ENCODE measurements around the gene NFATC4. TPM values are rescaled to one million over a fixed set of nuclear protein-coding genes. Genes with fewer than 3 reads are reported as not detected.

NFATC4 gene
- total and polyA plus RNA-seq, 2 of the 4 experiments (the other 2 are of a cell fraction): 15.6 to 35.8 TPM

DNA sequence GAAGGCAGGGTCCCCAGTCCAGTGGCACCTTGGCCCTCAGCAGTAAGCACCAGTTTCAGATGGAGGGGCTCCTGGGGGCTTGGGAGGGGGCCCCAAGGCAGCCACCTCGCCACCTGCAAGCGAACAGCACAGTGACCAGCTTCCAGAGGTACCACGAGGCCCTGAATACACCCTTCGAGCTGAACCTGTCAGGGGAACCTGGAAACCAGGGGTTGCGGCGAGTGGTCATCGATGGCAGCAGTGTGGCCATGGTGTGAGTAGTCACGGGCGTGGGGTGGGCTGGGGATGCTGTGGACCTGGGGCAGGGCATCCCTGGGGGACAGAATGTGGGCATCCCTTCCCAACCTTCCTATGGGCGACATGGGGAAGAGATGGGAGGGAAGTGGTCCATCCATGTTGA lies 42.0 kb downstream of the NFATC4 start:
- dilution Hi-C loops (cut with HindIII; ENCODE audit: low sequenced_read_pairs, unreplicated experiment) (no loop called here), intact Hi-C loops (cut with micrococcal nuclease) (no loop called here), in situ Hi-C loops (cut with MboI; ENCODE audit: low sequenced_read_pairs) (no loop called here)
- Histone ChIP-seq H3K4me3 (ENCODE audit: insufficient read depth, low read depth, low read length) (no peak overlapping the region), H3K14ac (replicated peaks; ENCODE audit: low read depth, low read length) (no peak overlapping the region), H3K27me3 (ENCODE audit: control insufficient read depth, insufficient read depth, low read length) (no peaks in the 10 kb centered on the region), H4K91ac (ENCODE audit: insufficient read depth, low read depth, low read length) (no peak overlapping the region), H3K27ac (ENCODE audit: insufficient read depth, low read length) (no peak overlapping the region), H3K9me3 (ENCODE audit: control insufficient read depth, insufficient read depth, low read length) (no peaks in the 10 kb centered on the region), H3K4me2 (ENCODE audit: low read depth, low read length) (no peak overlapping the region), H3K36me3 (ENCODE audit: control insufficient read depth, insufficient read depth, low read length) (peaks cover 39% of the 10 kb centered on the region; the same call in 1 of the 2 replicates), H2AFZ (replicated peaks; ENCODE audit: low read length, poor library complexity) (no peak overlapping the region), H3K9ac (ENCODE audit: low read depth, low read length) (no peak overlapping the region), H3K9me1 (ENCODE audit: insufficient read depth, low read length) (peaks cover 3% of the 10 kb centered on the region; the same call in 1 of the 2 replicates), H2BK15ac (ENCODE audit: low read depth, low read length) (no peak overlapping the region), H3K79me1 (ENCODE audit: low read depth in 1 of 2, low read length in 2 of 2) (no peaks in the 10 kb centered on the region; a peak in 1 of 4 replicates), H4K20me1 (ENCODE audit: insufficient read depth, low read length) (0 out of 2 replicates have a peak, but pooled peaks cover 3% of the 10 kb centered on the region), H3K4ac (ENCODE audit: low read depth, low read length) (no peak overlapping the region), H2BK20ac (ENCODE audit: low read depth, low read length) (no peak overlapping the region), H4K5ac (ENCODE audit: low read depth, low read length) (no peak overlapping the region), H3K23ac (ENCODE audit: low read depth, low read length) (no peak overlapping the region), H2AK5ac (ENCODE audit: low read depth, low read length) (no peak overlapping the region), H3K4me1 (ENCODE audit: control insufficient read depth, insufficient read depth, low read length) (no peaks in the 10 kb centered on the region), H3K56ac (ENCODE audit: extremely low read depth, insufficient read depth, low read length) (no peak overlapping the region), H4K8ac (ENCODE audit: low read depth in 2 of 2, low read length in 2 of 2) (no peak overlapping the region), H2AK9ac (replicated peaks; ENCODE audit: low read depth, low read length, poor library complexity) (peak overlapping the region; percentile 43), H2BK5ac (ENCODE audit: low read depth, low read length, poor library complexity, severe bottlenecking) (no peak overlapping the region), H3K18ac (ENCODE audit: low read depth, low read length) (no peak overlapping the region), H2BK120ac (ENCODE audit: low read depth, low read length) (no peak overlapping the region)
- ChIA-PET POLR2A (ENCODE audit: unreplicated experiment) (no interaction called here), CTCF (no interaction called here)
- DNase-seq: no peak
- TF ChIP-seq, protein P1, sequence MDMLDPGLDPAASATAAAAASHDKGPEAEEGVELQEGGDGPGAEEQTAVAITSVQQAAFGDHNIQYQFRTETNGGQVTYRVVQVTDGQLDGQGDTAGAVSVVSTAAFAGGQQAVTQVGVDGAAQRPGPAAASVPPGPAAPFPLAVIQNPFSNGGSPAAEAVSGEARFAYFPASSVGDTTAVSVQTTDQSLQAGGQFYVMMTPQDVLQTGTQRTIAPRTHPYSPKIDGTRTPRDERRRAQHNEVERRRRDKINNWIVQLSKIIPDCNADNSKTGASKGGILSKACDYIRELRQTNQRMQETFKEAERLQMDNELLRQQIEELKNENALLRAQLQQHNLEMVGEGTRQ (IDR thresholded peaks at IDR 0.05; ENCODE audit: low read depth, low read length): no peak
- TF ChIP-seq RCOR1 (IDR thresholded peaks at IDR 0.05; ENCODE audit: insufficient replicate concordance, low read length) (no peak), SMC3 (IDR thresholded peaks at IDR 0.05; ENCODE audit: low read depth, low read length) (no peak), CEBPB (IDR thresholded peaks at IDR 0.05; ENCODE audit: low read depth, low read length) (no peak), MXI1 (IDR thresholded peaks at IDR 0.05; ENCODE audit: borderline replicate concordance, low read depth, low read length) (no peak), MAZ (IDR thresholded peaks at IDR 0.05; ENCODE audit: borderline replicate concordance, low read depth, low read length) (no peak), RFX5 (IDR thresholded peaks at IDR 0.05; ENCODE audit: low read depth, low read length) (no peak), NFE2L2 (IDR thresholded peaks at IDR 0.05; ENCODE audit: low read depth, low read length) (no peak), MAFK (IDR thresholded peaks at IDR 0.05; ENCODE audit: low read depth, low read length) (no peak), RAD21 (IDR thresholded peaks at IDR 0.05; ENCODE audit: low read length) (no peak), CHD1 (IDR thresholded peaks at IDR 0.05; ENCODE audit: low read depth, low read length) (no peak), POLR2A (IDR thresholded peaks at IDR 0.05; ENCODE audit: low read depth, low read length) (no peak), BHLHE40 (IDR thresholded peaks at IDR 0.05; ENCODE audit: low read depth, low read length) (no peak), FOS (IDR thresholded peaks at IDR 0.05; ENCODE audit: low read depth, low read length) (no peak)
- TF ChIP-seq, protein P2, sequence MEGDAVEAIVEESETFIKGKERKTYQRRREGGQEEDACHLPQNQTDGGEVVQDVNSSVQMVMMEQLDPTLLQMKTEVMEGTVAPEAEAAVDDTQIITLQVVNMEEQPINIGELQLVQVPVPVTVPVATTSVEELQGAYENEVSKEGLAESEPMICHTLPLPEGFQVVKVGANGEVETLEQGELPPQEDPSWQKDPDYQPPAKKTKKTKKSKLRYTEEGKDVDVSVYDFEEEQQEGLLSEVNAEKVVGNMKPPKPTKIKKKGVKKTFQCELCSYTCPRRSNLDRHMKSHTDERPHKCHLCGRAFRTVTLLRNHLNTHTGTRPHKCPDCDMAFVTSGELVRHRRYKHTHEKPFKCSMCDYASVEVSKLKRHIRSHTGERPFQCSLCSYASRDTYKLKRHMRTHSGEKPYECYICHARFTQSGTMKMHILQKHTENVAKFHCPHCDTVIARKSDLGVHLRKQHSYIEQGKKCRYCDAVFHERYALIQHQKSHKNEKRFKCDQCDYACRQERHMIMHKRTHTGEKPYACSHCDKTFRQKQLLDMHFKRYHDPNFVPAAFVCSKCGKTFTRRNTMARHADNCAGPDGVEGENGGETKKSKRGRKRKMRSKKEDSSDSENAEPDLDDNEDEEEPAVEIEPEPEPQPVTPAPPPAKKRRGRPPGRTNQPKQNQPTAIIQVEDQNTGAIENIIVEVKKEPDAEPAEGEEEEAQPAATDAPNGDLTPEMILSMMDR (conservative IDR thresholded peaks at IDR 0.05; ENCODE audit: low read depth, low read length): no peak
- TF ChIP-seq, protein P3, sequence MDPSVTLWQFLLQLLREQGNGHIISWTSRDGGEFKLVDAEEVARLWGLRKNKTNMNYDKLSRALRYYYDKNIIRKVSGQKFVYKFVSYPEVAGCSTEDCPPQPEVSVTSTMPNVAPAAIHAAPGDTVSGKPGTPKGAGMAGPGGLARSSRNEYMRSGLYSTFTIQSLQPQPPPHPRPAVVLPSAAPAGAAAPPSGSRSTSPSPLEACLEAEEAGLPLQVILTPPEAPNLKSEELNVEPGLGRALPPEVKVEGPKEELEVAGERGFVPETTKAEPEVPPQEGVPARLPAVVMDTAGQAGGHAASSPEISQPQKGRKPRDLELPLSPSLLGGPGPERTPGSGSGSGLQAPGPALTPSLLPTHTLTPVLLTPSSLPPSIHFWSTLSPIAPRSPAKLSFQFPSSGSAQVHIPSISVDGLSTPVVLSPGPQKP (IDR thresholded peaks at IDR 0.05; ENCODE audit: borderline replicate concordance, low read depth, low read length): no peak
- no TSS peak for BruUV-seq (replicated peaks)
- 60% methylated on average over 1 of the region's 10 CpGs; no CpG with 5 or more reads in 1 of the 2 experiments for WGBS, 2 experiments (ENCODE audit: extremely low coverage in 2 of 2, insufficient read length in 1 of 2)
- ATAC-seq (ENCODE audit: low read depth): no peak

Data from IMR-90 (cell line).